HG03196 (cell line): ENCODE data around the gene TMEM17.

Source experiments
- ATAC-seq: cut with Tn5 transposase; IDR thresholded peaks from one replicate; pipeline ENCODE4 v1.9.1; 2021; ENCODE audit not compliant: unreplicated experiment

The TMEM17 gene

GRCh38 chr2:62457556-62457955, 48.4 kb downstream of the TMEM17 start:
- no peak for ATAC-seq

- peak; percentile 85 for ATAC-seq
Measured at GRCh38 chr2:62456721-62457539, 49.1 kb downstream of the TMEM17 start.

- ATAC-seq = no peak
Measured at GRCh38 chr2:62455957-62456692, 49.9 kb downstream of the TMEM17 start.

GRCh38 chr2:62453955-62454354, 52.0 kb downstream of the TMEM17 start:
- no peak for ATAC-seq

GRCh38 chr2:62452701-62453454, 53.1 kb downstream of the TMEM17 start:
- no peak for ATAC-seq

- ATAC-seq = no peak
Measured at GRCh38 chr2:62450716-62451191, 55.2 kb downstream of the TMEM17 start.
